ENCODE results near the gene TRIM24.

TRIM24 gene

GRCh38 chr7:138553805-138554204 is 93.7 kb downstream of the TRIM24 start:
- TF ChIP-seq CTCF (IDR thresholded peaks at IDR 0.05; ENCODE audit: unreplicated experiment in 3 of 3): no peak
- H3K9me3 Mint-ChIP-seq: peaks cover 59% of the 10 kb centered on the region
- H3K27me3 Mint-ChIP-seq (ENCODE audit: low read depth): no peaks in the 10 kb centered on the region
- H3K4me3 Mint-ChIP-seq: no peak overlapping the region
- no peaks in the 10 kb centered on the region for H3K4me1 Mint-ChIP-seq
- H3K36me3 Mint-ChIP-seq (ENCODE audit: low read depth): peaks cover 96% of the 10 kb centered on the region
- H3K27ac Mint-ChIP-seq: no peak overlapping the region

- H3K4me3 Mint-ChIP-seq: no peak overlapping the region
- H3K27ac Mint-ChIP-seq: no peak overlapping the region
- peaks cover 64% of the 10 kb centered on the region for H3K9me3 Mint-ChIP-seq
- no peak for TF ChIP-seq CTCF (IDR thresholded peaks at IDR 0.05; ENCODE audit: unreplicated experiment in 3 of 3)
- H3K36me3 Mint-ChIP-seq (ENCODE audit: low read depth): peaks cover 97% of the 10 kb centered on the region
- H3K27me3 Mint-ChIP-seq (ENCODE audit: low read depth): no peaks in the 10 kb centered on the region
- no peaks in the 10 kb centered on the region for H3K4me1 Mint-ChIP-seq
These were observed 94.6 kb downstream of the TRIM24 start for GRCh38 chr7:138554674-138555073.

- peaks cover 74% of the 10 kb centered on the region for H3K9me3 Mint-ChIP-seq
- H3K4me3 Mint-ChIP-seq: no peak overlapping the region
- H3K27me3 Mint-ChIP-seq (ENCODE audit: low read depth): no peaks in the 10 kb centered on the region
- TF ChIP-seq CTCF (IDR thresholded peaks at IDR 0.05; ENCODE audit: unreplicated experiment in 3 of 3): no peak
- peaks cover 99% of the 10 kb centered on the region for H3K36me3 Mint-ChIP-seq (ENCODE audit: low read depth)
- H3K27ac Mint-ChIP-seq: no peak overlapping the region
- no peaks in the 10 kb centered on the region for H3K4me1 Mint-ChIP-seq
These were observed 95.6 kb downstream of the TRIM24 start for GRCh38 chr7:138555684-138556083.

- Mint-ChIP-seq H3K27ac (no peak overlapping the region), H3K9me3 (peaks cover 80% of the 10 kb centered on the region), H3K36me3 (ENCODE audit: low read depth) (peaks cover 99% of the 10 kb centered on the region), H3K4me3 (no peak overlapping the region), H3K27me3 (ENCODE audit: low read depth) (no peaks in the 10 kb centered on the region), H3K4me1 (no peaks in the 10 kb centered on the region)
- TF ChIP-seq CTCF (IDR thresholded peaks at IDR 0.05; ENCODE audit: unreplicated experiment in 3 of 3): no peak
These were observed 96.9 kb downstream of the TRIM24 start for GRCh38 chr7:138556771-138557484.

- Mint-ChIP-seq H3K27me3 (ENCODE audit: low read depth) (no peaks in the 10 kb centered on the region), H3K4me1 (no peaks in the 10 kb centered on the region), H3K9me3 (peaks cover 86% of the 10 kb centered on the region), H3K4me3 (no peak overlapping the region), H3K27ac (no peak overlapping the region), H3K36me3 (ENCODE audit: low read depth) (peaks cover 100% of the 10 kb centered on the region)
- TF ChIP-seq CTCF (IDR thresholded peaks at IDR 0.05; ENCODE audit: unreplicated experiment in 3 of 3): no peak
These were observed 99.4 kb downstream of the TRIM24 start for GRCh38 chr7:138559448-138559847.

- no peaks in the 10 kb centered on the region for H3K4me1 Mint-ChIP-seq
- no peaks in the 10 kb centered on the region for H3K27me3 Mint-ChIP-seq (ENCODE audit: low read depth)
- no peak overlapping the region for H3K4me3 Mint-ChIP-seq
These were observed 103.7 kb downstream of the TRIM24 start for GRCh38 chr7:138563808-138564207.

More at GRCh38 chr7:138563808-138564207, 103.7 kb downstream of the TRIM24 start:
- no peak for TF ChIP-seq CTCF (IDR thresholded peaks at IDR 0.05; ENCODE audit: unreplicated experiment in 3 of 3)
- peaks cover 71% of the 10 kb centered on the region for H3K9me3 Mint-ChIP-seq
- no peak overlapping the region for H3K27ac Mint-ChIP-seq
- H3K36me3 Mint-ChIP-seq (ENCODE audit: low read depth): peaks cover 96% of the 10 kb centered on the region

Data from nephron (organoid).